ENCODE results near the gene COMT.
"Not testable (repeated sequence)": the region's sequence is repeated elsewhere in the genome, so short reads cannot be mapped to it uniquely, and the experiment has no call there.

COMT gene

DNA sequence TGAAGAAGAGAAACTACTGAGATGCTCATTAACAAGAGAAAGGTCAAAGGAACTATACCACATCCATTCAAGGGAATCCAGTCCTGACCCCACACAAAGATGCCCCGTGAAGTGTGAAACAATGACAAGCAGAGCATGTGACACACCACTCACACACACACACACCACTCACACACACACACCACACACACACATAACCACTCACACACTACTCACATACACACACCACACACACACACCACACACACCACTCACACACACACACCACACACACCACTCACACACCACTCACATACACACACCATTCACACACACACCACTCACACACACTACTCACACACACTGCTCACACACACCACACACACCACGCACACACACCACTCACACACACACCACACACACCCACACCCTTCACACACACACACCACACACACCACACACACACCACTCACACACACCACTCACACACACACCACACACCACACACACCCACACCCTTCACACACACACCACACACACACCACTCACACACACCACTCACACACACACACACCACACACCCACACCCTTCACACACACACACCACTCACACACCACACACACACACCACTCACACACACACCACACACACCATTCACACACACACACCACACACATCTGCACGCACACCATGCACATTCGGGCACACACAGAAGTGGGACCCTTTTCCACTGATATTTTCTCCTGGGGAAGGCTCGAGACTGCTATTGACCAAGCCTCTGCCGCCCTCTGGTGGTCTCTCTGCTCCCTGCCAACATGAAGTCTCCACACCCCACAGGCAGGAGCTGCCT lies 32.0 kb upstream of the COMT start:
- DNase-seq, result peak; percentile 67

DNA sequence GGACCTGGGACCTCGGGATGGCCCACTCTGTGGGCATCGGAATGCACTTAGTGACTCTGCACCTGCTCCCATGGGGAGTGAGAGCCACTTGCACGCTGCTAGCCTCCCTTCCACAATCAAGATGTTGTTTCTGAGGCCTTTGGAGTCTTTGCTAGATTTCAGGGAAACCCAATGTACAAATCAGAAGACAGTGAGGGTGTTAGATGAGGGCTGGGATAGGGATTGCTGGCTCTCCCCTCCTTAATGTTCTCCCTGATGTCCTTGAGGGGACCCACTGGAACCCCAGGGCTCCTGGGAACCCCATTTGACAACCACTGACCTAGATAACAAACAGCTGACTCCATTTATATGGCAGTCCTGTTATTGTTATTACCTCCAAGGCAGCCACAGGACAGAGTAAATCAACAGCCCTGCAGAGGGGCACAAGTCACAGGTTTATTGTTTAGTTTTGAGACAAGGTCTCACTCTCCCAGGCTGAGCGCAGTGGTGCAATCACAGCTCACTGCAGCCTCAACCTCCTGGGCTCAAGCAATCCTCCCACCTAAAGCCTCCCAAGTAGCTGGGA lies 31.3 kb upstream of the COMT start:
- DNase-seq, result no peak

DNA sequence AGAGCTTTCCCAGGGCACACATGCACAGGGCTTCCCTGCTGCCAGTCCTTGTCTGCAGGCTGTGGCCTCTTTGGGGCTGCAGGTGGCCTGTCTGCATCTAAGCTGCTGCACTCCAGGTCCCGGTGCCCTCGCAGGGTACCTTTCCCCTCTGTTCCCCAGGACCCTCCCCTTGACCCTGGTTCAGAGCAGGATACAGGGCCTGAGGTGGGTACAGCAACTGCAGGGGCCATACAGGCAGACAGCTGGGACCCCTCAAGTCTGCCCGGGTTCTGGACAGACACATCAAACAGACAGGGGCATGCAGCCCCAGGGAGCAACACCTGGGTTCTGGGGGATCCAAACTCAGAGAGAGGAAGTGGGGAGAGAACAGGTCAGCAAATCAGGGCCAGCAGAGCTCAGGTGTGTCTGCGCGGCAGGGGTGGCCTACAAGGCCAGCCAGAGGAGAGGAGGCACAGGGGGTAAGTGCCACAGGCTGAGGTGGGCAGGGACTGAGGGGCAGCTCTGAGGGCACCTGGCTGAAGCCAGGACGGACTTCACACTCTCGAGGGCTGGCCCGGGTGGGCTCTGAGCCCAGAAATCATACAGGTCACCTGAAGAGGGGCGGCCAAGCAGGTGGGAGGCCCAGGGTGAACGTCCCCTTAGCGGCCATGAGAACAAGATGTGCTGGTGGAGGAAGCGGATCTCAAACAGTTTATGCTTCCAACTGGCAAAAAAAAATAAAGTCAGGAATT lies 29.9 kb upstream of the COMT start:
- no peak for DNase-seq

DNA sequence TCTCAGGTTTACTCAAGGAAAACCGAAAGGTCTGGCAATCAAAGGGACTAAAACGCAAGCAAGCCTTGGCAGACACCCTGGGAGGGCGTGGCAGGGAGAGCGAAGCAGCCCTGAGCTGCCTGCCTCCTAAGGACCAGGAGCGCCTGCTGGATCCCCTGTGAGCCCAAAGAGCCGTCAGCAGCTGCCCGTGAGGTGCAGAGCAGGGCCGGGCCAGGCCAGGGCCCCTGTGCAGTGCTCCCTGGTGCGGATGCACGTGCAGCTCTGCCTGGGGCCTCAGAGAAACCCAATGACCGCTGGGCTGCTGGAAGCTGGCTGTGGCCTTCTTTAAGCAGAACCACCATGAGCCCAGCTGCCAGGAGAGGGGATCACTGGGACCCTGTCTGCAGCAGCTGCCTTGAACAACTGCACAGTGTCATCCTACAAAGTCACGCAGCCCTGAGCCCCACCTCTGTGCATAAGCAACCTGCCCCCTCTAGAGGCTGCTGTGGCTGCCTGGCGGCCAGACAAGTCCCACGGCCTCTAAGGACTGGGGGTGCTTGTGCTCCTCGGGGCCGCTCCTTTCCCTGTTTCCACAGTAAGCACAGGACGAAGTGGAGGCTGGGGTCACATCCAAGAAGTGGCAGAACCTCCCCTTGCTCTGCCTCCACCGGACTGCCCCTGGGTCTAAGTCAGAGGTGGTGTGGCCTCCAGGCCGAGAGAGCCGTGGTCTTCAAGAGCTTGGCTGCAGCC lies 29.1 kb upstream of the COMT start:
- DNase-seq, result no peak

DNA sequence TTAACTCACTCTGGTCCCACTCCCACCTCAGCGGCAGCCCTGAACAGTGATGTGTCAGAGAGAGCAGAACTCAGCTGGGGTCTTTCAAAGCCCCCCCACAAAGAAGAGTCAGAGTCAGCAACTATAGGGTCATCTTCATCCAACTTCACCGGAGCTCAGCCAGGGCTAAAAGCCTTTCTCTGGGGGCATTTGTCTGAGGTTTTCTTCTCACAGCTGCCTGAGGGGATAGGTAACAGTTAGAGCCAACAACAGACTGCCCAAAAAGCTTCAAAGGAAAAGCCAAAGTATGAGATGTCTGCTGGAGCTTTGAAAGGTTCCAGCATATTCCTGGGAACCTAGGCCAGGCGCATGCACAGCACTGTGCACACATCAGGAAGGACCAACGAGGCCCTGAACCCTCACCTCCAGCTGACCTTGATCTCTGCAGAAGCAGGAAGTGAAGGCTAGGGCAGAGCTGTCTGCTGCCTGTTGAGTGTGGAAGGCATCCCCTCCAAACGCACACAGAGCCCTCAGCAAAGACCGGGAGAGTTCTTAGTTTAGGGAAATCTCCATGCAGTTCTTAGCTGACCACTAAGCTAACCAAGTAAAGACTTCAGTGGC lies 28.1 kb upstream of the COMT start:
- DNase-seq, result no peak

DNA sequence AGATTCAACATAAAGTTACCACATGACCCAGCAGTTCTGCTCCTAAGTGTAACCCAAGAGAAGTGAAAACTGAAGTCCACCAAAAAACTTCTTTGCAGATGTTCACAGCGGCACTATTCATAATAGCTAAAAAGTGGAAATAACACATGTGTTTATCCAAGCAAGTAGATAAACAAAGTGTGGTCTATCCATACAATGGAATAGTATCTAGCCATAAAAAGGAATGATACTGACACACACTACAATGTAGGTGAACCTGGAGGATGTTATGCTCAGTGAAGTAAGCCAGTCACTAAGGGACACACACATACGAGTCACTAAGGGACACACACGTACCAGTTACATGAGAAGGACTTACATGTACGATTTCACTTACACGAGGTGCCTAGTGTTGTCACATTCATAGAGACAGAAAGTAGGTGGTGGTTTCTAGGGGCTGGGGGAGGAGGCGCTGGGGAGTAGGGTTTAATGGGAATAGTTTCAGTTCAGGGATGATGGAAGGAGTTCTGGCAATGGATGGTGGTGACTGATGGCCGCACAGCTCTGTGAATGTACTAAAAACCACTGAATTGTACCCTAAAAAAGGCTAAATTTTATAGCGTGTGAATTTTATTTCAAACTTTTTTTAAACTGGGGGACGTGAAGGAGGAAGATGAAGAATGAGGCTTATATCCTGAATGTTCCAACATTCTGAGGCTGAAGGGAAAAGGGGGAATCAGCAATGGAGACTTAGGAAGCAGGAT lies 27.2 kb upstream of the COMT start:
- no peak for DNase-seq

DNA sequence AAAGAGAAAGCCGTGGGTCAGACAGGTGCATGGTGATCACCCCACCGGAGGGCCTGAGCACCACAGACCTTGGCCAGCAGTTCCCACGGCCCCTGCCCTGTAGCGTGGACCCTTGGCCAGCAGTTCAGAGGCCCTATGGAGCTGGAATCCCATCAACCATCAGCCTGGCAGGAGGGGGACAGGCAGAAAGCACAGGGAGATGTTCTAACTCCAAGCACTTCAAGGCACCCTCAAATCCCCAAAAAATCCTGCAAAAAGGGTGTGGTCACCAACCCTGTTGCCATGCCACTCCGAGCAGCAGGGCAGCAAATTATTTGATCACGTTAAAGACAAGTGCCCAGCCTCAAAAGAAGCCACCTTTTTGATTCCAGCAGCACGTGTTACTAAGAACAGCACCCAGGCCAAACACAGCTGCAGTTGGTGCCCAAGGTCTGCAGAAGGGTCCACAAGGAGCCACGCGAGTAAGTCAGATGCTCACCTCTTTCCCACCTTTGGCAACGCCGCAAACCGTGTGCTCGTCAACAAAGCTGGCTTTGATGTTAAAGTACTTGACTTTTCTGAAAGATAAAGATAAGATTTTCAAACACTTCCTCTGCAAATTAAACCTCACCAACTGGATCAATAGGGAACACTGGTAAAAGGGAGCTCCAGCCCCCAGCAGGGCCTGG lies 26.2 kb upstream of the COMT start:
- DNase-seq, result no peak

DNA sequence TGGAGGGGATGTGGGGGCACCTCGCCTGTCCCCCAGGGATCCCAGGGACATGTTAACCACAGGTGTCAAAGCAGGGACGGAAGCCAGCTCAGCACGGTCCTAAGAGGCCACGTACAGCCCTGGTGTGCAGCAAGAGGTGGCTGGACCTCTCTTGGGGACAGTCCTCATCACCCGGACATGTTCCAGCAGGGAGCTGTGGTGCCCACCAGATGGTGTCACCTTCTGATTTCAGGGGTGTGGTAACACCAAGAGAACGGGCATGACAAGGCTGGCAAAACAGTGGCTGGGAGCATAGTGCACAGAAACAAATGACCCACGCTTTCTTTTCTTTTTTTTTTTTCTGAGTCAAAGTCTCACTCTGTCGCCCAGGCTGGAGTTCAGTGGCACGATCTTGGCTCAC lies 25.6 kb upstream of the COMT start:
- DNase-seq, result no peak

DNA sequence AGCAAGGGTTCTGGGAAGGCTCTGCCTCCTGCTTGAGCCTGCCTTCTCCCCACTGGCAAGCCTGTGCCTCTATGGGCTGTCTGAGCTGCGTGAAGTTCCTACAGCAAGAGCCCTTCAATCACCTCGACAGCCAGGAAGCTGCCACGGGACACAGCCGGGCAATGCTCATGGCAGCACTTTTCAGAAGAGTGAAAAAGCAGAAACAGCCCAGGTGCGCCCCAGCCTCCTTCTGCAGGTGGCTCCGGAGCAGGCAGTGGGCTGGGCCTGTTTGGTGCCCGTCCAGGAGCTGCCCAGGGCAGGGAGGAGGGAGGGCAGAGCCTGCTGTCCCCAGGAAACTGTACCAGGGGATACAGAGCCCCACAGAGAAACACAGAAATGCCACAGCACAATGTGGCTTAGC lies 24.6 kb upstream of the COMT start:
- DNase-seq, result no peak

DNA sequence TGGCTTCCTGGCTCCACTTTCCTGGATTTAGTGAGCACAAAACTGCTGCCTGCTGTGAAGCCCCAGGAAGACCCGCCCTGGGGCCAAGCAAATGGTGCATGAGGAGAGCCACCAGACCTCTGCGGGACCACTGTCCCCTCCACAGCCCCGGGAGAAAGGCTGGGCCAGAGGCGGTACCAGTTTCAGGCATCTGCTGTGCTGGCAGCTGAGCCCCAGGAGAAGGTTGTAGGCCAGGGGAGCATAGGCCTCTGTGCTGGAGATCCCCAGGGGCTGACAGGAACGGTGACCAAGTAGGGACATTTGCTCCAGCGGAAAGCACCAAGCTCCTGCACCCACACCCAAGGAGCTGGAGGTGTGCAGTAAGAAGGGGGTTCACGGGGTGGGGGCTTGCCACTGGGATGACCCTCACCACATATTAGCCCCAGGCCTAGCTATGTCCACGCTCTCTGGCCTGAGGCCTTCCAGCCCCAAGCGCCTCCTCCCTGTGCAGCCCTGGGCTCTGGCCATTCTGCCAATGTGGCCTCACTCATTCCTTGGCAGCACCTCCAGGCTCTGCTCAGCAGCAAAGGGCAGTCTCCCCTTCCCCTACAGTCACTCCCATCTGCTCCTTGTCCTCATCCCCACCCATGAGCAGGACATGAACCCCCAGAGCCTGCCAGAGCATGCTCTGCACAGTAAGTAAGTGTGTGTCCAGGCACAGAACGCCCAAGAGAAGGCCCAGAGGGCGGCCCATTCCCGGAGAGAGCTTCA lies 24.0 kb upstream of the COMT start:
- DNase-seq, result no peak

DNA sequence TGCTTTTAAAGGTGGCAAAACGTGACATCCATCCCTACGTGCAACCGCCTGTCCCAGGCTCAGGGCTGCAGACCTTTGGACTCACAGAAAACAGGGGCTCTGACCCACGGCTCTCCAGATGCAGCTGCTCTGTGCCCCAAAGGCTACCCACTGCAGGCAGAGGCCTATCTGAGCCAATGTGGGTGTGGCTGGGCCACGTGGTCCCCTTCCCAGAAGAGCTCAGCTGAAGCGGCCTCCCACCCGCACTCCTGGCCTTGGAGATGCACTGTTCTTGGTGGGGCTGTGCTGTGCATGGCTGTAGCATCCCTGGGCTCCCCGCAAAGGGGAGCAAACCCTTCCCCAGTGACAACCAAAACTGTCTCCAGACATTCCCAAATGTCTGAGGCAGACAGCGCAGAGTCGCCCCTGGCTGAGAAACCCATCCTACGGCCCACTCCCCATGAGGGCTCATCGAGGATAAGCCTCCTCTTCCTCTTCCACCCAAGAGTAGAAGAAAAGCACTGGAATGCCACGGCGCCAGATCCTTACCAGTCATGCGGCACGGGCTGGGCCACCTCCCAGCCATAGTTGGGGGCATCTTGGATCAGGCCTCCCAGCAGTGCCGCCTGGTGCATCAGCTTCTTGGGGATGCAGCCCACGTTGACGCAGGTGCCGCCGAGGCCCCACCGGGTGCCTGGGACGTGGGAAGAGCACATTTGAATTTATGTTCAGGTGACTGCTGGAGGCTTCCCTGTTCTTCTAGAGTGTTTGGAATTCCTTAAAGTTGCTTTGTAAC lies 23.1 kb upstream of the COMT start:
- DNase-seq, result no peak

DNA sequence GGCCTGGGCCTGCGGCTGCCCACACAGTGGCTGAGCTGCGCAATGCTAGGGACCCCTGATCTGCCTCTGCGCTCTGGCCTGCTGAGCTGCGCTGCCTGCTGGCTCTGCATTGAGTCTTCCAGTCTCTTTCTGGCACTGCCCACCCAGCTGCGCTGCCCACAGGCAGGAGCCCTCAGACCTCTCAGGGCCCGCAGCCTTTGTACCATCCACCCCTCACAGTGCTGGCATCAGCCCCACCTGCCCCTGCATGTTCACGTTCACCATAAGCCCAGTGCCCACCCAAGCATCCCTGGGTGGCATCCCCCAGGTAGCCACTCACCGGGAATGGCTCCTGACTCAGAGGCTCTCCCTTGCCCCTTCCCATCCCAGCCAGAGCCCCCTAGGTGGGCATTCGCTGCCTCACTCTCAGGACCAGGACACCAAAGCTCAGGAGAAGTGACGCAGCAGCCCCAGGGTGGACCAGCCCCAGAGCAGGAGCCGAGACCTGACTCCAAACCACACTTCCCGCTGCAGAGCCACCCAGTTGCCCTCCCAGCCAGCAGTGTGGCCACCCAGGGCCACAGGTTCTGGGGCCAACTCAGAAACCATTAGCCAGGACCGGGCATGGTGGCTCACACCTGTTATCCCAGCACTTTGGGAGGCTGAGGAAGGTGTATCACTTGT lies 21.7 kb upstream of the COMT start:
- no peak for DNase-seq

DNA sequence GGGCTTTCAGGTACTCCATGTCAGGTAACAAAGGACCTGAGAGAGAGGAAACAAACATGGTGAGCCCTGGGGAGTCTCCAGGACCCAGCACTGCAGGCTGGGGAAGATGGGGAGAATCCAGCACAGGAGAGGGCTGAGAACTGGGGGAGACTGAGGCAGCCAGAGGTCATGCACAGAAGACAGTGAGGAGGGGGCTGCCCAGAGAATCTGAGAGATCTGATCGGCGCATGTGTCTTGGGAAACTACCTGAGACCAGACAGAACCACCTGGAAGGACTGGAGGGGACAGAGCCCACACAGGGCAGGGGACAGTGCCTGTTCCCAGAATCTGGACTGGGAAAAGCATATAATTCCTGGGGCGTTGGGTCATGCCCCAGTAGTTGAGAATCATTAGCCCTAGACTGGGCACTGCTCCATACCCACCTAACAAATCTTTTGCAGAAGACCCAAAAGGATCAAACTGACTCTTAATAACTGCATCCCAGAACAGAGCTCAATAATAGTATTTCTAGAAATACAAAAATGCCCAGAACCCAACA lies 20.0 kb upstream of the COMT start:
- no peak for DNase-seq

DNA sequence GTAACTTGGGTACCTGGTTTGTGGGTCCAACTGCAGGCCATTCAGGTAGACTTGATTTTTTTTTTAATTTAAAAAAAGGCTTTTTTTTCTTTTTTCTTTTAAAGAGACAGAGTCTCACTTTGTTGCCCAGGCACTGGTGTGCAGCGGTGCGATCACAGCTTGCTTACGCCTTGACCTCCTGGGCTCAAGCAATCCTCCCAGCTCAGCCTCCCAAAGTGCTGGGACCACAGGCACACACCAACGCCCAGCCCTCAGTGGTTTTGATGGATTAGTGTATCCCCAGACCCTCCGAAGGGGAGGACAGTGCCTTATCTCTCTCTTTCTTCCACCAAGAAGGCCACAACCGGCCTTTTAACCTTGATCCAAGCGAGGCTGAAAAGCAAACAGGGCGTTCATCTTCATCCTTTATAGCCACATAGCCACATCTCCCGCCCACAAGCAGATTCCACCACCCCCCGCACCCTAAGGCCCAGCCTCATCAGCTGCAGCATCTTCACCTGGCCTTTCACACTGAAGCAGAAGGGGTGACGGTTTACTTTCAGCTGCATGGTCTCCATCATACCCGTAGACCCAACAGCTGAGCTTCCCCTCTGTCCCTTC lies 17.6 kb upstream of the COMT start:
- no peak for DNase-seq

DNA sequence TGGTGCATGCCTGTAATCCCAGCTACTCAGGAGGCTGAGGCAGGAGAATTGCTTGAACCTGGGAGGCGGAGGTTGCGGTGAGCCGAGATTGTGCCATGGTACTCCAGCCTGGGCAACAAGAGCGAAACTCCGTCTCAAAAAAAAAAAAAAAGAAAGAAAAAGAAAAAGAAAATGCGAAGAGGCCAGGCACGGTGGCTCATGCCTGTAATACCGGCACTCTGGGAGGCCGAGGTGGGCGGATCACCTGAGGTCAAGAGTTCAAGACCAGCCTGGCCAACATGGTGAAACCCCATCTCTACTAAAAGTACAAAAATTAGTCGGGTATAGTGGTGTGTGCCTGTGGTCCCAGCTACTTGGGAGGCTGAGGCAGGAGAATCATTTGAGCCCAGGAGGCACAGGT lies 15.5 kb upstream of the COMT start:
- not testable (repeated sequence) for DNase-seq

DNA sequence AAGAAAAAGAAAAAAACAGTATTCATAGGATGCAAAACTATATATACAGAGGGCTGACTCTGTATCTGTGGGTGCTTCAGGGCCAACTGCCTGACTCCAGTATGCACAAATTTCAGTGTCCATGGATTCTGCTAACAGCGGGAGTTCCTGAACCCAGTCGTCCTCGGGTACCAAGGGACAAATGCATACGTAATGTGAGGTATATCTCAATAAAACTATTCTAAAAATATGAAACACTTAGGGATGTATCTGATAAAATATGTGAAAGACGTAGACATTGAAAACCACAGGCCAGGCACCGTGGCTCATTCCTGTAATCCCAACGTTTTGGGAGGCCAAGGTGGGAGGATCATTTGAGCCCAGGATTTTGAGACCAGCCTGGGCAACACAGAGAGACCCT lies 13.9 kb upstream of the COMT start:
- DNase-seq, result no peak

DNA sequence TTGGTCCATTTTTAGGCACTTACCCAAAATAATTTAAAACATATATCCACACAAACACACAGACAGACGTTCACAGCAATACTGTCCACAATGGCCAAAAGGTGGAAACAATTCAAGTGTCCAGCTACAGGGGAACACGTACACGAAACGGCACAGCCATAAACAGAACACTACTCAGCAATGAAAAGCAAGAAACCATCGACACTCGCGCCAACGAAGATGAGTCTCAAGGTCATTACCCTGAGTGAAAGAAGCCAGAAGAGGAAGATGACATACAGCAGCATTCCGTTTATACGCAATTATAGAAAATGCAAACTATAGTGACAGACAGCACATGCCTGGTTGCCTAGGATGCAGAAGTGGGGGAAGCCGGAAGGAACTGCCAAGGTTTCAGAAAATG lies 13.4 kb upstream of the COMT start:
- DNase-seq, result no peak

DNA sequence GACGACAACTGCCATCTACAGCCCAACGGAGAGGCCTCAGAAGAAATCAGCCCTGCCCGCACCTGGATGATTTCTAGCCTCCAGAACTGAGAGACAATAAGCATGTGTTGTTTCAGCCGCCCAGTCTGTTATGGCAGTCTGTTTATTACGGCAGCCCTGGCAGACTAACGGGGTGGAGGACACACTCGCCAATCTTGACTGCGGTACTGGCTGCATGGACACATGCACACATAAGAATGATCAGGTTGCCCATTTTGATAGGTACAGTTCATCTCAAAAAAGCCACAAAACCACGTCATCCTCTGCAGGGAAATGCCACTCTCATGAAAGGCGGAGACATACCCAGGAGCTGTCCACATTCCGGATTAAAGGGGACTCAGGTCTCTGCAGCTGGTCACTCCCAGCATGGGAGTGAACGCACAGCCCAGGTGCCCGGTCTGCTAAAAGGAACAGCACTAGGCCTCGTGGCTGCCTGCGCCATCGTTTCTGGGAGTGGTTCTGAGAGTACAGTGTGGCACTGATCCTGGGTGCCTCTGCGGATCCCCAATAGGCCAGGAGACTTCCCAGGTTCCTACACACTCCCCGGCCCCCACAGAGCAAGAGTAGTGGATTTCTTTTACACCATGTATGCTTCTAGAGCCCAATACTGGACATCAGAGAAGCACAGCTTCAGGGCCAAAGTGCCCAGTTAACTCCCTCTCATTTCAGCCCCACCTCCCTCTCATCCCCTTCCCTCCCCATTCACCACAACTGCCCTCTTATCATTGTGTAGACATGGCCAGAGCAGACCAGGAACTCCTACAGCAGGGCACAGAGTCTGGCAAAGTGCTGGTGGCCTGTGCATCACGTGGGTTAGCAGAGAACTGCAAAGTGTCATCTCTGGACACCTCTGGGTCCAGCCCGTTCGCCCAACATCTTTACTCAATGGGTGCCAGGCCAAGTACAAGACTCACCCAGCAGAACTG lies 11.7 kb upstream of the COMT start:
- no peak for DNase-seq
